H1 (cell line): ENCODE results near the gene FGFR2. TPM values are rescaled to one million over a fixed set of nuclear protein-coding genes. Genes with fewer than 3 reads are reported as not detected.

Experiments
- CHD7 ChIP-seq: fragments of 300-600 bp; sonication (generic); IDR thresholded peaks from 2 replicates; pipeline ENCODE4 v1.7.1; 2012; ENCODE audit warnings: low read length, moderate library complexity, mild to moderate bottlenecking, inconsistent platforms; ENCODE audit not compliant: insufficient replicate concordance
- HDAC6 ChIP-seq: IDR thresholded peaks from one replicate; pipeline ENCODE4 v1.7.1; 2012; ENCODE audit warnings: low read depth, mild to moderate bottlenecking, inconsistent platforms, low read length, moderate library complexity
- RBBP5 ChIP-seq: IDR thresholded peaks from 2 replicates; pipeline ENCODE4 v1.7.1; 2012; ENCODE audit warnings: low read depth, mild to moderate bottlenecking, inconsistent platforms, low read length, moderate library complexity, borderline replicate concordance
- SIRT6 ChIP-seq: IDR thresholded peaks from one replicate; pipeline ENCODE4 v1.7.1; 2012; ENCODE audit warnings: low read length, inconsistent platforms
- TCF12 ChIP-seq: IDR thresholded peaks from 2 replicates; pipeline ENCODE4 v1.6.1; 2011; ENCODE audit warnings: low read depth, mild to moderate bottlenecking, low read length
- polyA plus RNA-seq, 7 experiments: library from polyadenylated mRNA; depleted of rRNA in 3 of 7; stranded (reverse) in 5 of 7; unstranded in 2 of 7; fragments of >200 nt in 5 of 7; fragments of 200-250 nt in 2 of 7; gene quantifications; 1 replicate in 5 of 7; 2 replicates in 1 of 7; 4 replicates in 1 of 7; pipeline versions ENCODE4 v1.2.1 to v1.2.3, GENCODE V29; 2011 to 2013; ENCODE audit warnings: missing spikeins in 2 of 7, mixed read lengths in 2 of 7
- total RNA-seq: library from RNA; stranded (reverse); fragmentation: NEBNext Ultra II Directional; extraction: Animal tissue kit (Norgen Biotek cat#: 25700); gene quantifications from 2 replicates; pipeline ENCODE4 v1.2.1, GENCODE V29; 2021

FGFR2 gene
- total and polyA plus RNA-seq, 2 of the 8 experiments (the other 6 are each of a cell fraction or from before 2014, with no cell fraction given) = 50.2 to 81.2 TPM

- TF ChIP-seq CHD7 (no peak), TCF12 (no peak), HDAC6 (no peak), SIRT6 (no peak), RBBP5 (no peak)
These were observed 148.0 kb downstream of the FGFR2 start (continued) for GRCh38 chr10:121450247-121450646.
